ENCODE results near the gene WDR86. TPM values are rescaled to one million over a fixed set of nuclear protein-coding genes. Genes with fewer than 3 reads are reported as not detected.

WDR86 gene
- total and polyA plus RNA-seq, 2 of the 4 experiments (the other 2 are of a cell fraction): not detected

GRCh38 chr7:151446412-151446811 lies 36.6 kb upstream of the WDR86 start:
- H3K4me2 ChIP-seq (ENCODE audit: low read depth, low read length): no peak overlapping the region
- no peak for TF ChIP-seq POLR2A (IDR thresholded peaks at IDR 0.05; ENCODE audit: low read depth, low read length)
- no peak for TF ChIP-seq RCOR1 (IDR thresholded peaks at IDR 0.05; ENCODE audit: insufficient replicate concordance, low read length)
- TF ChIP-seq, protein P1, sequence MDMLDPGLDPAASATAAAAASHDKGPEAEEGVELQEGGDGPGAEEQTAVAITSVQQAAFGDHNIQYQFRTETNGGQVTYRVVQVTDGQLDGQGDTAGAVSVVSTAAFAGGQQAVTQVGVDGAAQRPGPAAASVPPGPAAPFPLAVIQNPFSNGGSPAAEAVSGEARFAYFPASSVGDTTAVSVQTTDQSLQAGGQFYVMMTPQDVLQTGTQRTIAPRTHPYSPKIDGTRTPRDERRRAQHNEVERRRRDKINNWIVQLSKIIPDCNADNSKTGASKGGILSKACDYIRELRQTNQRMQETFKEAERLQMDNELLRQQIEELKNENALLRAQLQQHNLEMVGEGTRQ (IDR thresholded peaks at IDR 0.05; ENCODE audit: low read depth, low read length): no peak
- TF ChIP-seq CEBPB (IDR thresholded peaks at IDR 0.05; ENCODE audit: low read depth, low read length): no peak
- TF ChIP-seq MXI1 (IDR thresholded peaks at IDR 0.05; ENCODE audit: borderline replicate concordance, low read depth, low read length): no peak
- TF ChIP-seq BHLHE40 (IDR thresholded peaks at IDR 0.05; ENCODE audit: low read depth, low read length): no peak
- no peak for TF ChIP-seq RFX5 (IDR thresholded peaks at IDR 0.05; ENCODE audit: low read depth, low read length)
- no peak for TF ChIP-seq SMC3 (IDR thresholded peaks at IDR 0.05; ENCODE audit: low read depth, low read length)
- no peak for TF ChIP-seq FOS (IDR thresholded peaks at IDR 0.05; ENCODE audit: low read depth, low read length)
- TF ChIP-seq, protein P2, sequence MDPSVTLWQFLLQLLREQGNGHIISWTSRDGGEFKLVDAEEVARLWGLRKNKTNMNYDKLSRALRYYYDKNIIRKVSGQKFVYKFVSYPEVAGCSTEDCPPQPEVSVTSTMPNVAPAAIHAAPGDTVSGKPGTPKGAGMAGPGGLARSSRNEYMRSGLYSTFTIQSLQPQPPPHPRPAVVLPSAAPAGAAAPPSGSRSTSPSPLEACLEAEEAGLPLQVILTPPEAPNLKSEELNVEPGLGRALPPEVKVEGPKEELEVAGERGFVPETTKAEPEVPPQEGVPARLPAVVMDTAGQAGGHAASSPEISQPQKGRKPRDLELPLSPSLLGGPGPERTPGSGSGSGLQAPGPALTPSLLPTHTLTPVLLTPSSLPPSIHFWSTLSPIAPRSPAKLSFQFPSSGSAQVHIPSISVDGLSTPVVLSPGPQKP (IDR thresholded peaks at IDR 0.05; ENCODE audit: borderline replicate concordance, low read depth, low read length): no peak
- no peak for TF ChIP-seq RAD21 (IDR thresholded peaks at IDR 0.05; ENCODE audit: low read length)
- no peak for TF ChIP-seq NFE2L2 (IDR thresholded peaks at IDR 0.05; ENCODE audit: low read depth, low read length)
- WGBS, 2 experiments (ENCODE audit: extremely low coverage in 2 of 2, insufficient read length in 1 of 2): no CpG with 5 or more reads among the region's 2 CpGs
- H2BK15ac ChIP-seq (ENCODE audit: low read depth, low read length): no peak overlapping the region
- no peaks in the 10 kb centered on the region; the same call in 1 of the 2 replicates for H3K4me1 ChIP-seq (ENCODE audit: control insufficient read depth, insufficient read depth, low read length)
- no peaks in the 10 kb centered on the region for H3K79me1 ChIP-seq (ENCODE audit: low read depth in 1 of 2, low read length in 2 of 2)
- no peak overlapping the region for H4K8ac ChIP-seq (ENCODE audit: low read depth in 2 of 2, low read length in 2 of 2)
- no peaks in the 10 kb centered on the region for H3K9me3 ChIP-seq (ENCODE audit: control insufficient read depth, insufficient read depth, low read length)
- peaks cover 3% of the 10 kb centered on the region; the same call in 1 of the 2 replicates for H3K27me3 ChIP-seq (ENCODE audit: control insufficient read depth, insufficient read depth, low read length)
- H3K4me3 ChIP-seq (ENCODE audit: insufficient read depth, low read depth, low read length): no peak overlapping the region
- ChIA-PET POLR2A (ENCODE audit: unreplicated experiment) (no interaction called here), CTCF (no interaction called here)
- no peak overlapping the region for H2BK20ac ChIP-seq (ENCODE audit: low read depth, low read length)
- H3K36me3 ChIP-seq (ENCODE audit: control insufficient read depth, insufficient read depth, low read length): no peaks in the 10 kb centered on the region
- ATAC-seq (ENCODE audit: low read depth) (no peak), DNase-seq (no peak)
- no peak overlapping the region for H2BK120ac ChIP-seq (ENCODE audit: low read depth, low read length)
- H4K91ac ChIP-seq (ENCODE audit: insufficient read depth, low read depth, low read length): no peak overlapping the region
- no peak overlapping the region for H3K14ac ChIP-seq (replicated peaks; ENCODE audit: low read depth, low read length)
- no peak overlapping the region for H3K9ac ChIP-seq (ENCODE audit: low read depth, low read length)
- no peak overlapping the region for H3K56ac ChIP-seq (ENCODE audit: extremely low read depth, insufficient read depth, low read length)
- H2AFZ ChIP-seq (replicated peaks; ENCODE audit: low read length, poor library complexity): no peak overlapping the region
- in situ Hi-C loops (cut with MboI; ENCODE audit: low sequenced_read_pairs) (loop anchor here (5.0 kb wide), 1 partner anchor 79 kb away; no protein-coding TSS in a partner anchor), dilution Hi-C loops (cut with HindIII; ENCODE audit: low sequenced_read_pairs, unreplicated experiment) (no loop called here), intact Hi-C loops (cut with micrococcal nuclease) (no loop called here)
- H3K9me1 ChIP-seq (ENCODE audit: insufficient read depth, low read length): no peaks in the 10 kb centered on the region
- H3K27ac ChIP-seq (ENCODE audit: insufficient read depth, low read length): no peak overlapping the region
- no peak overlapping the region for H3K18ac ChIP-seq (ENCODE audit: low read depth, low read length)
- no peak overlapping the region for H2BK5ac ChIP-seq (ENCODE audit: low read depth, low read length, poor library complexity, severe bottlenecking)
- no peak overlapping the region for H4K5ac ChIP-seq (ENCODE audit: low read depth, low read length)
- no TSS peak for BruUV-seq (replicated peaks)
- no peak overlapping the region for H2AK5ac ChIP-seq (ENCODE audit: low read depth, low read length)
- no peaks in the 10 kb centered on the region for H4K20me1 ChIP-seq (ENCODE audit: insufficient read depth, low read length)
- no peak overlapping the region for H3K4ac ChIP-seq (ENCODE audit: low read depth, low read length)
- H3K23ac ChIP-seq (ENCODE audit: low read depth, low read length): no peak overlapping the region
- no peak overlapping the region for H2AK9ac ChIP-seq (replicated peaks; ENCODE audit: low read depth, low read length, poor library complexity)
